HCT116 (cell line): ENCODE data around the gene SLC38A3. TPM values are rescaled to one million over a fixed set of nuclear protein-coding genes. Genes with fewer than 3 reads are reported as not detected.

Experiments used
- ATAC-seq: fragments of 200-7000 bp; cut with Tn5 transposase; 2 replicates; pipeline ENCODE4 v1.9.1; 2020; ENCODE audit warnings: mild to moderate bottlenecking, moderate library complexity
- BruUV-seq: library from RNA; stranded (reverse); fragments of 400-500 nt; replicated peaks from 2 replicates; lab custom pipeline; 2021; lab: Mats Ljungman, UMichigan
- CTCF ChIA-PET: fragments of 300-600 bp; sonication (Branson Sonifier 250); formaldehyde crosslinking; loops from one replicate; lab custom pipeline; 2021; ENCODE audit warnings: antibody characterized with exemption; lab: Charles Lee
- POLR2A ChIA-PET: fragments of 300-600, 350-600 bp; sonication (Branson Sonifier 250); formaldehyde crosslinking; loops from one replicate; lab custom pipeline; 2021; ENCODE audit warnings: antibody characterized with exemption; lab: Charles Lee
- RAD21 ChIA-PET, 2 experiments: fragments of 300-600 bp; sonication (Branson Sonifier 250); formaldehyde crosslinking; loops; one replicate each; lab custom pipeline; 2023; ENCODE audit warnings: low total read pairs in 2 of 2; ENCODE audit not compliant: uncharacterized antibody in 2 of 2, unreplicated experiment in 2 of 2, low non-redundant PET in 1 of 2; lab: Charles Lee
- DNase-seq: peaks from one replicate; pipeline ENCODE4 v3.0.0-alpha.2; 2010; ENCODE audit warnings: low read depth, low spot score
- H2AFZ ChIP-seq: fragments of 200-600 bp; shearing (Covaris generic), sonication (generic); 2 replicates; pipeline ENCODE4 v1.6.1; 2017; ENCODE audit warnings: low read depth, mixed run types, mixed read lengths, antibody characterized with exemption, low read length; ENCODE audit not compliant: poor library complexity, severe bottlenecking
- H3K27ac ChIP-seq: 2 replicates; pipeline ENCODE4 v1.5.1; 2012; ENCODE audit warnings: low read depth, low read length
- H3K27me3 ChIP-seq: fragments of 200-600 bp; sonication (generic); 2 replicates; pipeline ENCODE4 v1.6.1; 2016; ENCODE audit warnings: mixed run types, low read length, mixed read lengths; ENCODE audit not compliant: insufficient read depth
- H3K36me3 ChIP-seq, 2 experiments: fragments of 200-500 bp in 1 of 2; fragments of 200-600 bp in 1 of 2; sonication (Bioruptor generic) in 1 of 2; sonication (generic) in 1 of 2; 2 replicates each; pipeline versions ENCODE4 v1.5.1 to v1.6.1; 2014 to 2016; ENCODE audit warnings: low read length in 2 of 2, inconsistent platforms in 1 of 2, mixed read lengths in 1 of 2, mixed run types in 1 of 2; ENCODE audit not compliant: insufficient read depth in 2 of 2, control insufficient read depth in 1 of 2
- H3K4me1 ChIP-seq, 2 experiments: fragments of 200-600 bp in 1 of 2; sonication (generic) in 1 of 2; 2 replicates each; pipeline versions ENCODE4 v1.5.1 to v1.6.1; 2012 to 2017; ENCODE audit warnings: low read length in 2 of 2, inconsistent platforms in 1 of 2, mild to moderate bottlenecking in 1 of 2, mixed read lengths in 1 of 2, mixed run types in 1 of 2, moderate library complexity in 1 of 2; ENCODE audit not compliant: insufficient read depth in 2 of 2, control insufficient read depth in 1 of 2
- H3K4me2 ChIP-seq: fragments of 200-600 bp; sonication (generic); 2 replicates; pipeline ENCODE4 v1.6.1; 2017; ENCODE audit warnings: mixed run types, low read length, mixed read lengths
- H3K4me3 ChIP-seq, 2 experiments: fragments of 200-600 bp in 1 of 2; sonication (generic) in 1 of 2; replicated peaks in 1 of 2; 2 replicates each; pipeline ENCODE4 v1.5.1; 2011 to 2016; ENCODE audit warnings: low read length in 2 of 2, control low read depth in 1 of 2, low read depth in 1 of 2, mild to moderate bottlenecking in 1 of 2, mixed read lengths in 1 of 2, mixed run types in 1 of 2
- H3K79me2 ChIP-seq: fragments of 200-600 bp; sonication (generic); 2 replicates; pipeline ENCODE4 v1.6.1; 2017; ENCODE audit warnings: mild to moderate bottlenecking, mixed run types, low read length, moderate library complexity, mixed read lengths; ENCODE audit not compliant: insufficient read depth
- H3K9ac ChIP-seq: fragments of 200-600 bp; sonication (generic); 2 replicates; pipeline ENCODE4 v1.6.1; 2016; ENCODE audit warnings: low read length, mixed read lengths
- H3K9me2 ChIP-seq: fragments of 200-600 bp; sonication (generic), shearing (Covaris generic); 2 replicates; pipeline ENCODE4 v1.6.1; 2017; ENCODE audit warnings: mixed run types, mild to moderate bottlenecking, moderate library complexity; ENCODE audit not compliant: insufficient read depth
- H3K9me3 ChIP-seq, 2 experiments: fragments of 200-500 bp in 1 of 2; fragments of 200-600 bp in 1 of 2; sonication (Bioruptor generic) in 1 of 2; sonication (generic) in 1 of 2; 2 replicates each; pipeline ENCODE4 v1.6.1; 2014 to 2017; ENCODE audit warnings: low read length in 2 of 2, mixed read lengths in 2 of 2, inconsistent platforms in 1 of 2, low read depth in 1 of 2, mild to moderate bottlenecking in 1 of 2, mixed run types in 1 of 2, moderate library complexity in 1 of 2; ENCODE audit not compliant: control insufficient read depth in 1 of 2, insufficient read depth in 1 of 2
- H4K20me1 ChIP-seq: fragments of 200-600 bp; sonication (generic), shearing (Covaris generic); 2 replicates; pipeline ENCODE4 v1.6.1; 2017; ENCODE audit warnings: mixed run types, mild to moderate bottlenecking, moderate library complexity; ENCODE audit not compliant: insufficient read depth
- CEBPB ChIP-seq: IDR thresholded peaks from 2 replicates; pipeline ENCODE4 v1.6.1; 2012; ENCODE audit warnings: low read depth
- ELF1 ChIP-seq: IDR thresholded peaks from 2 replicates; pipeline ENCODE4 v1.6.1; 2012; ENCODE audit warnings: low read depth, borderline replicate concordance
- FOSL1 ChIP-seq: IDR thresholded peaks from 2 replicates; pipeline ENCODE4 v1.6.1; 2012; ENCODE audit warnings: low read depth
- POLR2A ChIP-seq: IDR thresholded peaks from 2 replicates; pipeline ENCODE4 v1.7.0; 2011; ENCODE audit warnings: borderline replicate concordance; ENCODE audit not compliant: insufficient read depth, insufficient read length; ENCODE audit errors: extremely low read depth
- RAD21 ChIP-seq: IDR thresholded peaks from 2 replicates; pipeline ENCODE4 v1.6.1; 2012; ENCODE audit warnings: low read depth, mild to moderate bottlenecking
- SIN3A ChIP-seq: IDR thresholded peaks from 2 replicates; pipeline ENCODE4 v1.6.1; 2012; ENCODE audit warnings: low read depth
- SP1 ChIP-seq: IDR thresholded peaks from 2 replicates; pipeline ENCODE4 v1.6.1; 2012; ENCODE audit warnings: low read depth
- SRF ChIP-seq: IDR thresholded peaks from 2 replicates; pipeline ENCODE4 v1.6.1; 2012; ENCODE audit warnings: low read depth
- ZFX ChIP-seq: fragments of 450-650 bp; IDR thresholded peaks from 2 replicates; pipeline ENCODE4 v1.6.1; 2017
- ZNF274 ChIP-seq: fragments of 200-500 bp; sonication (Bioruptor generic); IDR thresholded peaks from 2 replicates; pipeline ENCODE4 v1.6.1; 2014; ENCODE audit warnings: mild to moderate bottlenecking, low read depth, low read length, inconsistent platforms
- intact Hi-C: fragments of 100-400 bp; cut with micrococcal nuclease; formaldehyde crosslinking; loops from 2 replicates; pipeline ENCODE4 v1.10.0; 2022
- total RNA-seq: library from RNA; stranded (reverse); gene quantifications from one replicate; pipeline ENCODE4 v1.2.1, GENCODE V29; 2021; ENCODE audit not compliant: unreplicated experiment
- TF ChIP-seq, protein P1 (sequence below): IDR thresholded peaks from 2 replicates; pipeline ENCODE4 v1.6.1; 2012; ENCODE audit warnings: low read depth
- TF ChIP-seq, protein P2 (sequence below): IDR thresholded peaks from 2 replicates; pipeline ENCODE4 v1.6.1; 2012
- TF ChIP-seq, protein P3 (sequence below): IDR thresholded peaks from 2 replicates; pipeline ENCODE4 v1.6.1; 2012

SLC38A3 gene
- total RNA-seq, 1 experiment from 2014 or later, result 3.1 TPM

DNA sequence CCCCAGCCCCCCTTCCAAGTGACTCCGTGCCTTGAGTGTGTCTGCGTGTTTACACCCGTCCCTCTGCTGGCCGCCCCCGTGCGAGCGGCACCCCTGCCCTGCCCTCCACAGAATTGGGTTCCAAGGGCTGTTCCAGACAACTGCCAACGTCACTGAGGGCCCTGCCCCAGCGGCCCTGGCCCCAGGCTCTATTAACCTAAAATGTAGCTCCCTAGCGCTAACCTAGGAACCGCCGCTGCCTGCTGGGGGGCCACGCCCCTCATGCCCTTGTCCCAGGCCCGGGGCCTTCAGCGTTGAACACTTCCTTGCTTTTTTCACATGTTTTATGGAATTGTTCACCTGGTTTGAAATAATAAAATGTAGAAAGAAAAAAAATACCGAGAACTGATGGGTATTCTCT lies 53.9 kb downstream of the SLC38A3 start:
- DNase-seq (no peak), ATAC-seq (no peak)
- intact Hi-C loops, result no loop called here
- no peak overlapping the region for H2AFZ ChIP-seq
- no peaks in the 10 kb centered on the region for H3K9me3 ChIP-seq
- no peak overlapping the region; the same call in 1 of the 2 replicates for H3K4me2 ChIP-seq
- H3K79me2 ChIP-seq, result no peaks in the 10 kb centered on the region
- POLR2A ChIA-PET, result interaction anchor here (0.6 to 2.0 kb wide), 3 partner anchors 9 to 32 kb away, joined by 3 to 8 read pairs (median 3); partner anchors contain the start of gene GNAI2
- H3K4me3 ChIP-seq, result no peak overlapping the region
- H3K27ac ChIP-seq, result peak overlapping the region; percentile 77
- peak overlapping the region; percentile 84 for H3K9ac ChIP-seq
- H3K4me1 ChIP-seq, result peaks cover 23 to 57% of the 10 kb centered on the region in 2 experiments
- H3K9me2 ChIP-seq, result no peaks in the 10 kb centered on the region
- no TSS peak for BruUV-seq
- H3K36me3 ChIP-seq, result peaks cover 11 to 15% of the 10 kb centered on the region in 2 experiments; a peak in 3 of 4 replicates
- no peaks in the 10 kb centered on the region for H3K27me3 ChIP-seq
- CTCF ChIA-PET, result interaction anchor here (0.7 to 3.3 kb wide), 10 partner anchors 11 to 94 kb away, joined by 3 to 46 read pairs (median 8); partner anchors contain the start of genes HYAL3, NAA80 and TUSC2
- RAD21 ChIA-PET, result no interaction called here
- H4K20me1 ChIP-seq, result no peaks in the 10 kb centered on the region
- no peak for TF ChIP-seq ZNF274
- TF ChIP-seq, protein P1, sequence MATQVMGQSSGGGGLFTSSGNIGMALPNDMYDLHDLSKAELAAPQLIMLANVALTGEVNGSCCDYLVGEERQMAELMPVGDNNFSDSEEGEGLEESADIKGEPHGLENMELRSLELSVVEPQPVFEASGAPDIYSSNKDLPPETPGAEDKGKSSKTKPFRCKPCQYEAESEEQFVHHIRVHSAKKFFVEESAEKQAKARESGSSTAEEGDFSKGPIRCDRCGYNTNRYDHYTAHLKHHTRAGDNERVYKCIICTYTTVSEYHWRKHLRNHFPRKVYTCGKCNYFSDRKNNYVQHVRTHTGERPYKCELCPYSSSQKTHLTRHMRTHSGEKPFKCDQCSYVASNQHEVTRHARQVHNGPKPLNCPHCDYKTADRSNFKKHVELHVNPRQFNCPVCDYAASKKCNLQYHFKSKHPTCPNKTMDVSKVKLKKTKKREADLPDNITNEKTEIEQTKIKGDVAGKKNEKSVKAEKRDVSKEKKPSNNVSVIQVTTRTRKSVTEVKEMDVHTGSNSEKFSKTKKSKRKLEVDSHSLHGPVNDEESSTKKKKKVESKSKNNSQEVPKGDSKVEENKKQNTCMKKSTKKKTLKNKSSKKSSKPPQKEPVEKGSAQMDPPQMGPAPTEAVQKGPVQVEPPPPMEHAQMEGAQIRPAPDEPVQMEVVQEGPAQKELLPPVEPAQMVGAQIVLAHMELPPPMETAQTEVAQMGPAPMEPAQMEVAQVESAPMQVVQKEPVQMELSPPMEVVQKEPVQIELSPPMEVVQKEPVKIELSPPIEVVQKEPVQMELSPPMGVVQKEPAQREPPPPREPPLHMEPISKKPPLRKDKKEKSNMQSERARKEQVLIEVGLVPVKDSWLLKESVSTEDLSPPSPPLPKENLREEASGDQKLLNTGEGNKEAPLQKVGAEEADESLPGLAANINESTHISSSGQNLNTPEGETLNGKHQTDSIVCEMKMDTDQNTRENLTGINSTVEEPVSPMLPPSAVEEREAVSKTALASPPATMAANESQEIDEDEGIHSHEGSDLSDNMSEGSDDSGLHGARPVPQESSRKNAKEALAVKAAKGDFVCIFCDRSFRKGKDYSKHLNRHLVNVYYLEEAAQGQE, result no peak
- no peak for TF ChIP-seq SRF
- no peak for TF ChIP-seq ELF1
- no peak for TF ChIP-seq SP1
- TF ChIP-seq, protein P2, sequence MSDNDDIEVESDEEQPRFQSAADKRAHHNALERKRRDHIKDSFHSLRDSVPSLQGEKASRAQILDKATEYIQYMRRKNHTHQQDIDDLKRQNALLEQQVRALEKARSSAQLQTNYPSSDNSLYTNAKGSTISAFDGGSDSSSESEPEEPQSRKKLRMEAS, result no peak
- TF ChIP-seq, protein P3, sequence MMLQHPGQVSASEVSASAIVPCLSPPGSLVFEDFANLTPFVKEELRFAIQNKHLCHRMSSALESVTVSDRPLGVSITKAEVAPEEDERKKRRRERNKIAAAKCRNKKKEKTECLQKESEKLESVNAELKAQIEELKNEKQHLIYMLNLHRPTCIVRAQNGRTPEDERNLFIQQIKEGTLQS, result no peak
- no peak for TF ChIP-seq RAD21
- no peak for TF ChIP-seq SIN3A
- TF ChIP-seq CEBPB, result no peak
- TF ChIP-seq FOSL1, result no peak
- TF ChIP-seq ZFX, result no peak
- TF ChIP-seq POLR2A, result no peak
